ENCODE results near the gene MARCHF3.

GRCh38 chr5:126976520-126977172, 53.7 kb downstream of the MARCHF3 start:
- TF ChIP-seq CTCF (IDR thresholded peaks at IDR 0.05; ENCODE audit: low read depth, low read length) (no peak), POLR2A (IDR thresholded peaks at IDR 0.05; ENCODE audit: extremely low read depth, insufficient read length) (no peak), MYC (IDR thresholded peaks at IDR 0.05; ENCODE audit: low read depth, low read length) (no peak)

Measured in NB4 (cell line).